Activated naive CD4-positive, alpha-beta T cell (primary cell): Measurements from ENCODE around the gene GYG2.
"Not testable (repeated sequence)": the region's sequence is repeated elsewhere in the genome, so short reads cannot be mapped to it uniquely, and the experiment has no call there.

ENCODE experiments used
- DNase-seq, 4 experiments: peaks; one replicate each; lab custom pipeline; 2025; lab: John Stamatoyannopoulos, UW

Gene GYG2

DNA sequence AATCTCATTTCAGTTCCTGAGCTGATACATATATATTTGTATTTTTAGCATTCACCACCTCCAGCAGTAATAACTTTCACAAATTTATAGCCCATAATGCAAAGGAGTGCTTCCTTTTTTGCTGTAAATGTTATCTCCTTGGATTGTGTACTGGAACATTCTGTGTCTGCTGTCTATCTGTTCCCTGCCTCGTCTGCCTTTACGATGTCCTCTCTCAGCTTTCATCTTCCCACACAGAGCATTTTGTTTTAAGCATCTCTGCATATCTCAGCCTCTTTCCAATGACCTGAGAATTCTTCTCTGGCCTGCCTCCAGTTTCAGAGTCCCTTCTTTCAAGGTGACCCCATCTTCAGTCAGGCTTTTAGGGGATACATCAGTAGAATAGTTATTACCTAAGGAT is 43.1 kb downstream of the GYG2 start:
- no peak for DNase-seq

DNA sequence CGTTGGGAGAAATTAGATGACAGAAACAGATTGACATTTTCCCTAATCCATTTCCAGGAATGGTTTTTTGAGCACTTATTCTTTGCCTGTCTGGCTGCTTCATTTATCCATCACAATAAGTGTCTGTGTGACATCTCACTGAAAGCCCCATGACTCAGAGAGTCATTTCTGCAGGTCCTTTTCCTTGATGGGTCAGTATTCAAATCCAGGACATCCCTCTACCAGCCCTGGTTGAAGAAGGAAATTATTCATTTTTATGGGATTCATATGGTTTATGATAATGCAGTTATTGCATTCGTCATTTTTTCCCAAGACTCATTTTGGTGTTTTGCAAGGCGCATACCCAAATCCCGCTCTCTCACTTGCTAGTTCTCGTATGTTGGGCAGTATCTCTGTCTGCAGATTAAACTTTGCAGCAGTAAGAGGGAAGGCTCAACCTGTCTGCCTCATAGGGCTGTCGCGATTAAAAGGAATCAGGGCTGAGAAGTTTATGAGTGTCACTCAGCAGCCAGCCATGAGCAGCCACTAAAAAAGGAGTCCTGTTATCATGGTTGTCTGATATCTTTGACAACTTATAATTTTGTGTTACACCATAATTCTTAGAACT is 44.0 kb downstream of the GYG2 start:
- DNase-seq, result no peak

DNA sequence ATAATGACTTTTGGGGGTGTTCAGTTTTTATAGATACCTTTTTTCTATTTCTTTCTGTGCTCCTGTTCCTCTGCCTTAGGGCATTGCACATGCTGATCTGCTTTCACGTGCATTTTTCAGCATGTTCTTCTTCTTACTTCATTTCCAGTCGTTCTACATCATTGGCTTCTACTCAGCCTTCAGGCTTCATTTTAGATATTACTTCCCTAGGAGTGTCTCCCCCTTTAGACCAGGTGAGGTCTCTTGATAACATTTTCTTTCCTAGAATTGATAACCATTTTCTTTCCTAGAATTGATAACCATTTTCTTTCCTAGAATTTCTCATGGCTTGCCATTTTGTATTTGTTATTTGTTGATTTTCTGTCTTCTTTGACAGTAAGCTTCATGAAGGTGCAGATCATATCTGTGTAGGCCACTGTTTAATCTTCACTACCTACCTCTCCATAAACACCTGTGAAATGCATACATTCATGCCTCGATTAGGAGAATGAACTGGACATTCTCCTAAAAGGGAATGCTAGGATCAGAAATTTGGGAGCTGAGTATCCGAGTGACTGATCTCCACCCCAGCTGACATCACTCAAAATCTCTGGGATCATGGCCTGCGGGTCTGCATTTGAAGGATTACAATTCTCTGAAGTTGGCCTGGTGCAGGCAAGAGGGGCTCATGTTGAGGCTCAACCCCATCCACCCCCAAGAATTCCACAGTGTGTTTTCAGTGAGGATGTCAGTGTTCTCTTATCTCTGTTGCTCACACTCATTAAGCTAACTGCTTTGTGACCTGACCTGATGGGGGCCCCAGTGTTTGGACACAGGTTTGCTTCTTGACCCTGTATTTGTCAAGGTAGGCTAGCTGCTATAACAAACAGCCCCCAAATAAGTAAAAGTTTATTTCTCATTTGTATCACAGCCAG is 45.7 kb downstream of the GYG2 start:
- no peak for DNase-seq

DNA sequence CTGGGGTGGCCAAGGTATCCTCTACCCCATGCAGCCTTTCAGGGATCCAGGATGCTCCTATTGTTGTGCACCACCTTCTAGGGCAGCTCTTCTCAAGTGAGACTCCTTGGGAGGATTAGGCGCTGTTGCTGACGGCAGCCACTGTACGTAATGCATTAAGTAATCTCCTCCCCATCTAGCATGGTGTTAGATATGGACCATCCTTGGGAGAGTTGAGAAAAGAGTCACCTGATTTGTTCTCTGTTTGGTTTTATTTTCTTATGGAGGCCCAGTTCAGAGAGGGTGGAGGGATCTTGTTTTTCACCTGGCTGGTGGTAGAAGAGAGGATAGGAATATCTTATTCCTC is 46.4 kb downstream of the GYG2 start:
- DNase-seq, result no peak

DNA sequence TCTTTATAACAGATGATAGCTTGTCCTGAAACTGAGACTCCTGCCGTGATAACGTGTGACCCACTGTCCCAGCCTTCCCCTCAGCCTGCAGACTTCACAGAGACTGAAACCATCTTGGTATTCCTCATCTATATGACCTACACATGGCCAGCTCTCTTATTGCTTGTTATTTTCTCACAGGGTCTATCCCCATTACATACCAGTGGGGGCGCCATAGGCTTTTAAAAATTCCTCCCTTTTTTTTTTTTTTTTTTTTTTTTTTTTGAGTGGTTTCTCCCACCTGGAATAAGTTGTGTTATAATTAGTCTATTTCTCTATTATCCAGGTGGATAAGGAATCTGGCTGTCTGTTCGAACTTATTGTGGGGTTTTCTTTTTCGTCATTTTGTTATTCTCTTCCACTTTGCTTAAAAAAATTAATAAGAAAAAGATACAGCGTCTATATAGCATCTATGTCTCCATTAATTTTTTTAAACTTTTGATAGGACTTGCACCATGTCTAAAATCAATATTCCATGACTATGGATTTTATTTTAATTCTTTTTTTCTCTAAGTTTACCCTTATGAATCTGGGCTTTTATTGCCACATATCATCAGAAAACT is 47.2 kb downstream of the GYG2 start:
- no peak for DNase-seq

DNA sequence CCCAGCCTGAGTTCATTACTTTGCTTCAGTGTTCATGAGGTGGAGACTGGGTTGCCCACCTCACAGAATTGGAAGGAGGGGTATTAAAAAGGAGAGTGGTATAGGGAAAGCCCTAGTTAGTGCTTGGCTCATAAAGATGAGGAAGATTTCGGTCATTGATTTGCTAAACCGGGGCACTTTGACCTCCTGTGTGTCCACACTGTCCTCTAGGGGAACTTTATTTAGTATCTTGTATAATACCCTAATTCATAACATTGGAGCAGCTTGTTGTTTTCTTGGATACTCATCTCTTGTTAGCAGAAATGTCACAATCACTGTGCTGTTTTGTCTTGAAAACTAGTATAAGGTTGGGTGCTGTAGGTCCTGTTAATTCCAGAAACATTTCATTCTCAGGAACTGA is 49.8 kb downstream of the GYG2 start:
- no peak for DNase-seq

DNA sequence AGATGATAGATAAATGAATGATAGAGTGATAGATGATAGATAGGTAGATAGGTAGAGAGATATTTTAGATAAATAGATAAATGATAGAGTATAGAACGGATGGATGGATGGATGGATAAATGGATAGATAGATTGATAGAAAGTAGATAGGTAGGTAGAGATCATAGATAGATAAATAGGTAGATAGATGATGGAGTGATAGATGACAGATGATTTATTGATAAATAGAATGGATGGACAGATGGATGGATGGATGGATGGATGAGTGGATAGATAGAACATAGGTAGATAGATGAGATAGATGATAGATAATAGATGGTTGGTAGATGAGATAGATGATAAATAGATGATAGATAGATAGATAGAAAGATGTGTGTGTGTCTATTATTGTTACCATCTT is 50.9 kb downstream of the GYG2 start:
- DNase-seq, result no peak

DNA sequence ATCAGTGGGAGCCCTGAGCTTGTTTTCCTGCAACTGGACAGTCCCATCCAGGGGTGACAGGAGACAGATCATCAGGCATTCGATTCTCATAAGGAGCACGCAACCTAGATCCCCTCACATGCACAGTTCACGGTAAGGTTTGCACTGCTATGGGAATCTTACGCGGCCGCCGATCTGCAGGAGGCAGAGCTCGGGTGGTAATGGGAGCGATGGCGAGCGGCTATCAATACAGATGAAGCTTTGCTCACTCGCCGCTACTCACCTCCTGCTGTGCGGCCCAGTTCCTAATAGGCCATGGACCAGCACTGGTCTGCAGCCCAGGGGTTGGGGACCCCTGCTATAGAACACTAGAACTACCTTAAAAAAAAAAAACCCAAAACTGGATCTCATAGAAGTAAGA is 55.0 kb downstream of the GYG2 start:
- no peak for DNase-seq

DNA sequence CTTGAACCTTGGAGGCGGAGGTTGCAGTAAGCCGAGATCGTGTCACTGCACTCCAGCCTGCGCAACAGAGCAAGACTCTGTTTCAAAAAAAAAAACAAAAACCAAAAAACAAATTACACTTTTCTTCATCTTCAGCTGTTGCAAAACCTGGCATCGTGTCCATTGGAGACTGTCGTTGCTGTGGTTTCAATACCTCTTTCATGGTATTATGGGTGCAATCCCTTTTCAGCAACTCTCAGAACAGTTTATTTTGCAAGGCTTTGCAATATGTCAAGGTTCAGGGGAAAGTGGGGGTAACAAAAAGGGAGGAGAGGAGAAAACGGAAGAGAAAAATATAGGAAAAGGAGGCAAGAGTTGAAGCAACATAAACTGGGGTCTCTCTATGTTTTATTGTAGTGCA is 59.6 kb downstream of the GYG2 start:
- DNase-seq, result no peak

DNA sequence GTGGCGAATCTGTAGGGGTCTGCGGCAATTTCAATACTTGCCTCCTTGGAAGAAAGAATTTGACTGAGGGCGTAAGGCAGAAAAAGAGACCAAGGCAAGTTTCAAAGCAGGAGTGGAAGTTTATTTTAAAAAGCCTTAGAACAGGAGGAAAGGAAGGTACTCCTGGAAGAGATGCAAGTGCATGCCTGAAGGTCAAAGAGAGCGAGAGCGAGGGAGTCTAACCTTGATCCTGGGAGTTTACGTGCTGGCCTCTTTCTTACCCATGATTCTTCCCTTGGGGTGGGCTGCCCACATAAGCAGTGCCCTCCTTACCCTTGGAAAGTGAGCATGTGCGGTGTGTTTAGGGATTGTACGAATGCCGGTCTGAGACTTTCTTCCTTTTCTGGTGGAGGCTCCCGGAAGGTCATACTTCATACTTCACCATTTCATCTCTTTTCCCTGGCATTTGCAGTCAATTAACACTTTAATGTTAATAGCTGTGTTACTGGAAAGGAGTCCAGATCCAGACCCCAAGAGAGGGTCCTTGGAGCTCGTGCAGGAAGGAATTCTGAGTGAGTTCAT is 60.4 kb downstream of the GYG2 start:
- no peak for DNase-seq

DNA sequence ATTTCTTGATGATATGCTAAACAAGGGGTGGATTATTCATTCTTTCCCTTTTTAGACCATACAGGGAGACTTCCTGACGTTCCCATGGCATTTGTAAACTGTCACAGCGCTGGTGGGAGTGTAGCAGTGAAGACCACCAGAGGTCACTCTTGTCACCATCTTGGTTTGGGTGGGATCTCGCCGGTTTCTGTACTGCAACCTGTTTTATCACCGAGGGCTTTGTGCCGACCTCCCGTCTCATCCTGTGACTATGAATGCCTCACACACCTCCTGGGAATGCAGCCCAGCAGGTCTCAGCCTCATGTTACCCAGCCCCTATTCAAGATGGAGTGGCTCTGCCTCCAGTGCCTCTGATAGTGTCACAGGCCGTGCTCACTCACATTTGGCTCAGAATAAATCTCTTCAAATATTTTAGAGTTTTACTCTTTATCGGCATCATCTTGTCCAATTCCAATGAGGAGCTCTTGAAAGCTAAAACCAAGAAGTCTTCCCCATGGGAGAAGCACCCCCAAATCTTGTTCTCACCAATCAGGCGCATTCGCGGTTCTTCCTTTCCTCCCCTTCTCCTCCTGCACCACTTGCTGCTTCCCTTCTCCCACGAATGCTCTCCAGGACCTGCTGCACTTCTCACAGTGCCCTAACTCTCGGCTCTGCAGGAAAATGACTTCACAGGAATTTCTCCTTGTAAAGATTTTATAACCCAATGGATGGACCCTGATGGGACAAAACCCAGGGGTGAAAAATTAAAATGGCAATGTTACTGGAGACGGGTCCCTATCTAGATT is 61.2 kb downstream of the GYG2 start:
- not testable (repeated sequence) for DNase-seq

DNA sequence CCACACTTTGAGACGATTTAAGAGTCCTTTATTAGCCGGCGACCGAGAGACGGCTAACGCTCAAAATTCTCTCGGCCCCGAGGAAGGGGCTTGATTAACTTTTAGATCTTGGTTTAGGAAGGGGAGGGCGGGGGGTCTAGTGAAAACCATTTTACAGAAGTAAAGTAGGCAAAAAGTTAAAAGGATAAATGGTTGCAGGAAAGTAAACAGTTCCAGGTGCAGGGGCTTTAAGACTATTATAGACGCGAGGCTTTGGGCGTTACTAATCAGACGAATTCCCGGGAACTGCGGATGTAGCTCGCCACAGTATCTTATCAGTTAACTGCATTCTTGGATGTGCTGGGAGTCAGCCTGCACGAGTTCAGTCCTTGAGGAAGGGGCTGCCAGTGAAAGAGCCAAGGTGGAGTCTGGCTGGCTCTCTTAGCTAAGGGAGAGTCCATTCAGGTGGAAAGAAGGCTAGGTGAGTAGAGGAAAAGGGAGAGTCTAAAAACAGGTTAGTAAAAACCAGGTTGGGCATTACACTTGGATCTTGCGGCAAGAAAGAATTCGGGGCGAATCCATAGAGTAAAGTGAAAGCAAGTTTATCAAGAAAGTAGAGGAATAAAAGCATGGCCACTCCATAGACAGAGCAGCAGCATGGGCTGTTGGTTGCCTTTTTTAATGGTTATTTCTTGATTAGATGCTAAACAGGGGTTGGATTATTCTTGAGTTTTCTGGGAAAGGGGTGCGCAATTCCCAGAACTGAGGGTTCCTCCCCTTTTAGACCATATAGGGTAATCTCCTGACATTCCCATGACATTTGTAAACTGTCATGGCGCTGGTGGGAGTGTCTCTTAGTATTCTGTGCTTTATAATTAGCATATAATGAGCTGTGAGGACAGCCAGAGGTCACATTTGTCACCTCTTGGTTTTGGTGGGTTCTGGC is 62.1 kb downstream of the GYG2 start:
- DNase-seq, result not testable (repeated sequence)

DNA sequence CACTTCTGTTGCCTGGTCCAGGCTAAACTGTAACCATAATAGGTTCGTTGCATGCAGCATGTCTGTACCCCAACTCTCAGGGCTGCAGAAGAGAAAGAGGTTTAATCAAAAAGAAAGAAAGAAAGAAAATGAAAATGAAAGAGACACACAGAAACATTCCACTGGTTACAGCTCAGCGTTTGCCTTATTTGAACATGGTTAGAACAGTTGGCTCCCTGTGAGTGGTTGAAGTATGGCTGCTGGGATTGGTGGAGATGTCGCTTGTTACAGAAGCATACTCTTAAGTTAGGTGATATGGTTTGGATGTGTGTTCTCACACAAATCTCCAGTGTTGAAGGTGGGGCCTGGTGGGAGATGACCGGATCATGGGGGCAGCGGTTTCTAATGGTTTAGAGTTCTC is 64.1 kb downstream of the GYG2 start:
- DNase-seq, result no peak

DNA sequence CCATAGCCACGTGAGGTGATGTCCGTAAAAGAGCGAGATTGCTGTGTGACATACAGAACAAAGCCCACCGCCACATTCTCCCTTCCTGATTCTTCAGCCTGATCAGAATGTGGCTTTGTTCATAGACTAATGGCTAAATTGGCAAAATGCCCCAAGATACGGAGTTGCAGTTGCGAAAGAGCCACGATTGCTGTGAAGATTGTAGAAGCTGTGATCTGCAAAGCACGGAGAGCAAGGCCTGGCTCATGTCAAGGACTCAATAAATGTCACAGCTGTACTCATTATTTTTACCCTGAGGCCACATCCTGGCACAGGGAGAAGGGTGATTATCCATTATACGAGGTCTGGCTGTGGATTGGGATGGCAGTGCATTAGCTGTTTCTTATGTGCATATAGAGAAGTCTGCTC is 66.2 kb downstream of the GYG2 start:
- no peak for DNase-seq

DNA sequence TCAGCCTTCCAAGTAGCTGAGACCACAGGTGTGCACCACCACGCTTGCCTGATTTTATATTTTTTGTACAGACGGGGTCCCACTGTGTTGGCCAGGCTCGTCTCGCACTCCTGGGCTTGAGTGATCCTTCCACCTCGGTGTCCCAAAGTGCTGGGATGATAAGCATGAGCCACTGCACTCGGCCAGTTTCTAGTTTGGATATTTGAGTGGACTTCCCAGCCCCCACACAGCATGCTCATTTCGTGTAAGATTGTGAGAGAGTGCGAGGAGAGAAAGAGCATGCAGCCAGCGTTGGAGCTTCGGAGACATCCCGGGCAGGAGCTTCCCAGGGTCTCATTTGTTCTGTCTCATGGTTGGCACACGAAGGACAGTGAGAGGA is 68.6 kb downstream of the GYG2 start:
- DNase-seq, result no peak

DNA sequence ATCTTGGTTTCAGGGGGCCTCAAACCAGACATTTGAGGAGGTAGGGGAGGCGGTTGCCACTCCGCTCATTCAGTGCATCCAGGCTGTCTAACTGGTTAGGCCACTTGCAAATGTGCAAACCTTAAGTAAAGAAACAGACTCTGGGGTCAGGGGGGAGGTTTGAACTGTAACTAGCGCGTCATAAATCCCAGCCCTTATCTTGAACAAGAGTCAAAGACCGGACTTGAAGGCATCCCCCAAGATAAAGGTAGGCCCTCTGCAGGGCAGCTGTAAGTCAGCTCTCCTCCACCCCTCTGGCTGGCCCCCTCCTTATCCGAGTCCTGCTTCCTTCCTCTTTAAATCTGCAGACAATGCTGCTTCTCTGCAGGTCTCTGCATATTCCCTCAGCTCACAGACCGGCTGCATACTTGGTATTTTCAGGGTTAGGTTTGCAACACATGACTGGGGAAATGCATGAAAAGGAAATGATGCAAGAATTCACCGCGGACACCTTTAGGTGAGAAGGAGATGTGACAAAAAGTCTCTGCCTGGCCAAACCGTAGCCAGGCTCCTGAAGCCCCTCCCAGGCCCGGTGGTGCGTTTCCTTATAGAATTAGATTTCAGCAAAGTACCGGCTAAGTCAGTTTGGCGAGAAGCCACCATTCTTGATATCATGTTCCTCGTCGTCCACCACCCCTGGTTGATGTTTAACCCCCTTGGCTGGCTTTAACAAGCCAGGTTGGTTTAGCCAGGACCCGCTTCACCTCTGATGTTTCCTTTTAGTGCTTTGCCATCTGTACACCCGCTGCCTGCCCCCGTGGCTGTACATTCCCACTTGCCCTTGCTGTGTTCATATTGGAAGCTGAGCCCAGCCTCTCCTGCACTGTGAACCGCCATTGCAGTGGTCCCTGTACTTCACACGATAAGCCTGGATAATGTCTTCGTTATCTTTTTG is 69.2 kb downstream of the GYG2 start:
- DNase-seq, result not testable (repeated sequence)

DNA sequence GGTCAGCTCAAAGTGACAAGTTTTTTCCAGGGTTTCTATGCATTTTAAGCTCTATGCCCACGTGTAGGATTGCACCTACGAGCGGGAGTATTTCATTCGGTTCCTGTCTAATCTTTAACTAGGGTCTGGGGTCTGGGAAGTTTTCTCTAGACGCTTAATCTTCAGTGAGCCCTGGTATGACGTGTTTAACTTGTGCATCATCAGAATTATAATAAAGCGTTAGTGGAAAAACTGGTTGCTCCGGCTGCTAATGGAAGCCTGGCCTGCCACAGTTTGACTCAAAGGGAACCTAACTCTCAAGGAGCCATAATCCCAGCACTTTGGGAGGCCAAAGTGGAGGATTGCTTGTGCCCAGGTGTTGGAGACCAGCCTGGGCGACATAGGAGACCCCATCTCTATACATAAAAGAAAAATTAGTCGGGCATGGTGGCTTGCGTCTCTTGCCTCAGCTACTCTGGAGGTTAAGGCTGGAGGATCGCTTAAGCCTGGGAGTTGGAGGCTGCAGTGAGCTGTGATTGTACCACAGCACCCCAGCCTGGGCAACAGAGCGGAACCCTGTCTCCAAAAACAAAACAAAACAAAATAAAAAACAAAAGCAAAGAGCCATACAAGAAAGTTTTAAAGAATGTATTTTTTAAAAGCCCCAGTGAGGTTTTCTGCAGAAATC is 70.2 kb downstream of the GYG2 start:
- no peak for DNase-seq

DNA sequence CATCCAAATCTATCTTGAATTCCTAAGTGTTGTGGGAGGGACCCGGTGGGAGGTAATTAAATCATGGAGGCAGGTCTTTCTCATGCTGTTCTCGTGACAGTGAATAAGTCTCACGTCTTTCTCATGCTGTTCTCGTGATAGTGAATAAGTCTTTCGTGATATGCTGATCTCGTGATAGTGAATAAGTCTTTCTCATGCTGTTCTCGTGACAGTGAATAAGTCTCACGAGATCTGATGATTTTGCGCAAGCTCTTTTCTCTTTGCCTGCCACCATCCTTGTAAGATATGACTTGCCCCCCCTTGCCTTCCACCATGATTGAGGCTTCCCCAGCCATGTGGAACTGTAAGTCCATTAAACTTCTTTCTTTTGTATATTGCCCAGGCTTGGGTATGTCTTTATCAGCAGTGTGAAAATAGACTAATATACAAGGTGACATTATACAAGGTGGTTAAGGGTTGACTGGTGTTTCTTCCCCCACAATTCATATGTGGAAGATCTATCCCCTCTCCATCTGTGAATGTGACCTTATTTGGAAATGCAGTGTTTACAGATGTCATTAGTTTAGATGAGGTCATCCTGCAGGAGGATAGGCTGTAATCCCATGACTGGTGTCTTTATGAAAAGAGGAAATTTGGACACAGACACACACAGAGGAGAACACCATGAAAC is 72.8 kb downstream of the GYG2 start:
- DNase-seq, result no peak

DNA sequence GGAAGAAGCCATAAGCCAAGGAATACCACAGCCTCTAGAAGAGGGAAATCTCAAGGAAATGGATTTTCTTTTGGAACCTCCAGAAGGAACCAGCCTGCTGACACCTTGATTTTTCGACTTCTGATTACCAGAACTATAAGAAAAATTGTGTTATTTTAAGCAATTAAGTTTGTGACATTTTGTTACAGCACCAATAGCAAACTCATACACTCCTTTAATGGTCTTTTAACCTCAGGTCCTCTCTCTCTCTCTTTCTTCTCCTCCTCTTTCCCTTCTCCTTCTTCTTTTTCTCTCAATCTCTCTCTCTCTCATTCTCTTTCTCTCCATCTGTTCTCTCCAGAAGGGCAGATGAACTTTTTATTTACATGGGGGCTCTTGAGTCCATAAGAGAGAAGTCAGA is 74.1 kb downstream of the GYG2 start:
- no peak for DNase-seq
